ENCODE data around the gene SEC31B. TPM values are rescaled to one million over a fixed set of nuclear protein-coding genes. Genes with fewer than 3 reads are reported as not detected.

Gene SEC31B
- total RNA-seq: 54.2 and 57.0 TPM in 2 replicates

GRCh38 chr10:100519311-100520051, at the start of gene SEC31B:
Gene SEC31B, minus strand, starts transcription at chr10:100519861. Its CDS starts 2,909 bp downstream, at chr10:100516952.
- intact Hi-C loops (cut with micrococcal nuclease): loop anchor here (2.0 kb wide), 1 partner anchor 37 kb away; no protein-coding TSS in a partner anchor
- no peak for DNase-seq
- no peaks in the 10 kb centered on the region for H3K27me3 Mint-ChIP-seq
- H3K27ac Mint-ChIP-seq: peak within 1 kb of the TSS; percentile 34
- H3K4me3 Mint-ChIP-seq: no peak within 1 kb of the TSS
- H3K9me3 Mint-ChIP-seq: no peaks in the 10 kb centered on the region
- H3K4me1 Mint-ChIP-seq: peaks cover 36% of the 10 kb centered on the region
- peaks cover 46% of the 10 kb centered on the region for H3K36me3 Mint-ChIP-seq (ENCODE audit: low read depth)

DNA sequence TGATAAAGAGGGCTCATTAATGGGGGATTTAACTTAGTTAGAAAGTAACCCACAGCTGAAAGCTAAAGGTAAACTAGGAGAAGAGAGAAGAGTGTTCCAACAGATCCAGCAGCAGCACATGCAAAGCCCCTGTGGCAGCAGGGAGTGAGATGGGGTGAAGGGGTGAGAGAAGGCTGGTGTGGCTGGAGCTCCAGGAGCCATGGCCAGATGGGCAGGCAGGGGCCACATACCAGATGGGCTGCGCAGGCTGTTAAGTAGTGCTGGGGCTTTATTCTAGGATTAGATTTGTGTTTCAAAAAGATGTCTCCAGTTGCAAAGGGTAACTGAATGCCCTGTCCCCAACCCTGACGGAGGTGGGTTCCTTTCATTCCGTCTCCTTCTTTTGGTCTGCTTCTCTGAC, 49.3 kb upstream of the SEC31B start:
- DNase-seq: no peak
- H3K27me3 Mint-ChIP-seq: peaks cover 19% of the 10 kb centered on the region
- no peaks in the 10 kb centered on the region for H3K36me3 Mint-ChIP-seq (ENCODE audit: low read depth)
- no peak overlapping the region for H3K4me3 Mint-ChIP-seq
- no peaks in the 10 kb centered on the region for H3K4me1 Mint-ChIP-seq
- intact Hi-C loops (cut with micrococcal nuclease): loop anchor here (10.0 kb wide), 1 partner anchor 86 kb away; no protein-coding TSS in a partner anchor
- H3K9me3 Mint-ChIP-seq: no peaks in the 10 kb centered on the region
- H3K27ac Mint-ChIP-seq: no peak overlapping the region

DNA sequence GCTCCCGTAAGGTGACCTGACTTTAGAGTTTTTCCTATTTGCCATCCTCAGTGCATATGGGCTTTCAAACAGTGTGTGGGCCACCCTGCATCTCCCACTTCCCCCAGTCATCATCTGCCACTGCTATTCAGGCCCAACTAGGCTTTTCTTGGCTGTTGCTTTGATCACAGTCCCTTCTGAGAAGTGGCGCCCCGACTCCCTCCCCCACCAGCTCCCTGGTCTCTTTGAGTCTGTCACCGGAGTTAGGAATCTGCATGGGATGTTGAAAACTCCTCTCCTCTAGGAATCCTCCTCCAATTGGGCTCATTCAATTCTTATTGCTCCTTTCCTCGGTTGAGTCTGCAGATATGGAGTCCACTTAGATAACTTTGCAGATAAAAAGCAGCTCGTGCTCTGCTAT, 48.2 kb upstream of the SEC31B start:
- Mint-ChIP-seq H3K27me3 (peaks cover 24% of the 10 kb centered on the region), H3K27ac (no peak overlapping the region), H3K36me3 (ENCODE audit: low read depth) (peaks cover 3% of the 10 kb centered on the region), H3K4me1 (no peaks in the 10 kb centered on the region), H3K9me3 (no peaks in the 10 kb centered on the region), H3K4me3 (no peak overlapping the region)
- no peak for DNase-seq
- intact Hi-C loops (cut with micrococcal nuclease): loop anchor here (10.0 kb wide), 1 partner anchor 87 kb away; no protein-coding TSS in a partner anchor

- intact Hi-C loops (cut with micrococcal nuclease): loop anchor here (10.0 kb wide), 1 partner anchor 88 kb away; no protein-coding TSS in a partner anchor
- Mint-ChIP-seq H3K4me3 (no peak overlapping the region), H3K27me3 (peaks cover 24% of the 10 kb centered on the region), H3K9me3 (no peaks in the 10 kb centered on the region), H3K4me1 (no peaks in the 10 kb centered on the region), H3K27ac (no peak overlapping the region), H3K36me3 (ENCODE audit: low read depth) (peaks cover 4% of the 10 kb centered on the region)
- DNase-seq: no peak
These were observed 47.6 kb upstream of the SEC31B start for GRCh38 chr10:100567249-100567648.

- H3K9me3 Mint-ChIP-seq: no peaks in the 10 kb centered on the region
- intact Hi-C loops (cut with micrococcal nuclease): loop anchor here (10.0 kb wide), 1 partner anchor 88 kb away; no protein-coding TSS in a partner anchor
- peaks cover 4% of the 10 kb centered on the region for H3K4me1 Mint-ChIP-seq
- no peak overlapping the region for H3K27ac Mint-ChIP-seq
- no peak for DNase-seq
- peaks cover 24% of the 10 kb centered on the region for H3K27me3 Mint-ChIP-seq
- H3K4me3 Mint-ChIP-seq: no peak overlapping the region
- H3K36me3 Mint-ChIP-seq (ENCODE audit: low read depth): peaks cover 4% of the 10 kb centered on the region
These were observed 46.9 kb upstream of the SEC31B start for GRCh38 chr10:100566561-100566960.

- no peaks in the 10 kb centered on the region for H3K9me3 Mint-ChIP-seq
- H3K36me3 Mint-ChIP-seq (ENCODE audit: low read depth): peaks cover 11% of the 10 kb centered on the region
- no peak for DNase-seq
- no peak overlapping the region for H3K27ac Mint-ChIP-seq
- H3K27me3 Mint-ChIP-seq: peaks cover 24% of the 10 kb centered on the region
- intact Hi-C loops (cut with micrococcal nuclease): loop anchor here (10.0 kb wide), 1 partner anchor 89 kb away; no protein-coding TSS in a partner anchor
- no peak overlapping the region for H3K4me3 Mint-ChIP-seq
- peaks cover 12% of the 10 kb centered on the region for H3K4me1 Mint-ChIP-seq
These were observed 45.7 kb upstream of the SEC31B start for GRCh38 chr10:100565206-100565985.

GRCh38 chr10:100562008-100562672, 42.5 kb upstream of the SEC31B start:
- Mint-ChIP-seq H3K4me3 (peak overlapping the region; percentile 36), H3K27ac (peak overlapping the region; percentile 3)
- intact Hi-C loops (cut with micrococcal nuclease): loop anchor here (1.0 to 10.0 kb wide), 3 partner anchors 93 to 315 kb away; no protein-coding TSS in a partner anchor

DNA sequence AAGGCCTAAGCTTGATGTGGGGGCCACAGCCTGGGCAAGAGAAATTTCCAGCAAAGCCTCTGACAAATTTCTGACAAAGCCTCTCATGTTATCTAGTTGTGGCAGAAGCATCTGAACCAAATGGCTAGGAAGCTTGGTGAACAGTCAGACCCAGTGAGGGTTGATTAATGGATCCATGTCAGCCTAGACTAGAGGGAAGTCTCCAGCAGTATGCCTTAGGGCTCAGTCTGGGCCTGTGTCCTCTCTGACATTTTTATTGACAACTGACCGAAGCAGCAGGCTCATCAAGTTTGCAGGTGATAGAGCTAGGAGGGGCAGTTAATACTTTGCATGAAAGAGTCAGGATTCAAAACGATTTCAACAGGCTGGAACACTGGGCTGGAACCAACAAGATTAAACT, 41.3 kb upstream of the SEC31B start:
- intact Hi-C loops (cut with micrococcal nuclease): loop anchor here (5.0 to 10.0 kb wide), 2 partner anchors 94 to 316 kb away; no protein-coding TSS in a partner anchor
- peaks cover 23% of the 10 kb centered on the region for H3K36me3 Mint-ChIP-seq (ENCODE audit: low read depth)
- no peak overlapping the region for H3K4me3 Mint-ChIP-seq
- no peaks in the 10 kb centered on the region for H3K9me3 Mint-ChIP-seq
- H3K27me3 Mint-ChIP-seq: peaks cover 24% of the 10 kb centered on the region
- peaks cover 12% of the 10 kb centered on the region for H3K4me1 Mint-ChIP-seq
- H3K27ac Mint-ChIP-seq: no peak overlapping the region
- DNase-seq: no peak

More at GRCh38 chr10:100562008-100562672, 42.5 kb upstream of the SEC31B start:
- peak; percentile 95 for DNase-seq
- peaks cover 24% of the 10 kb centered on the region for H3K27me3 Mint-ChIP-seq
- peaks cover 18% of the 10 kb centered on the region for H3K36me3 Mint-ChIP-seq (ENCODE audit: low read depth)
- H3K4me1 Mint-ChIP-seq: peaks cover 12% of the 10 kb centered on the region
- H3K9me3 Mint-ChIP-seq: no peaks in the 10 kb centered on the region

GRCh38 chr10:100560248-100560647, 40.6 kb upstream of the SEC31B start:
- Mint-ChIP-seq H3K27me3 (peaks cover 21% of the 10 kb centered on the region), H3K27ac (no peak overlapping the region), H3K9me3 (no peaks in the 10 kb centered on the region), H3K36me3 (ENCODE audit: low read depth) (peaks cover 23% of the 10 kb centered on the region), H3K4me1 (peaks cover 12% of the 10 kb centered on the region), H3K4me3 (no peak overlapping the region)
- intact Hi-C loops (cut with micrococcal nuclease): loop anchor here (5.0 to 10.0 kb wide), 2 partner anchors 95 to 317 kb away; no protein-coding TSS in a partner anchor
- no peak for DNase-seq

DNA sequence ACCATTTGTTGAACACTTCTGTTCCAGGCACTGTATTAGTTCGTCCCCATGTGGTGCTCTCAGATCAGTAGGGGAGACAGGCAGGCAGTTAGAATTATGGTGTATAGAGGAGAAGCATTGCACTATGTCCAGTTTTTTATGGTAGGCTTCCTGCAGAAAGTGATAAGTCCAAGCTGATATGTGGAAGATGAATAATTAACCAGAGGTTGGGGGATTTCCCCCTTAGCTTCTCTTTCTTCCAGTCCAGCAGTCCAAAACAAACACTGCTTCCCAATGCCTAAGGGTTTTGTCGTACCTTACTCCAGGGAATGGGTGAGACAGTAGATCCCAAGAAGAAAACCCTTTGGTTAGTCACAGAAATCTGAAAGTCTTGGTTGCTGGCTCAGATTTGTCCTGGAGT, 35.2 kb upstream of the SEC31B start:
- Mint-ChIP-seq H3K36me3 (ENCODE audit: low read depth) (peaks cover 22% of the 10 kb centered on the region), H3K9me3 (no peaks in the 10 kb centered on the region), H3K27ac (no peak overlapping the region), H3K4me1 (peaks cover 6% of the 10 kb centered on the region), H3K27me3 (no peaks in the 10 kb centered on the region), H3K4me3 (no peak overlapping the region)
- no peak for DNase-seq
- intact Hi-C loops (cut with micrococcal nuclease): no loop called here

- DNase-seq: no peak
- no peak overlapping the region for H3K4me3 Mint-ChIP-seq
- peaks cover 28% of the 10 kb centered on the region for H3K36me3 Mint-ChIP-seq (ENCODE audit: low read depth)
- H3K9me3 Mint-ChIP-seq: no peaks in the 10 kb centered on the region
- H3K27ac Mint-ChIP-seq: no peak overlapping the region
- no peaks in the 10 kb centered on the region for H3K27me3 Mint-ChIP-seq
- peaks cover 6% of the 10 kb centered on the region for H3K4me1 Mint-ChIP-seq
- intact Hi-C loops (cut with micrococcal nuclease): no loop called here
These were observed 34.3 kb upstream of the SEC31B start for GRCh38 chr10:100553929-100554328.

DNA sequence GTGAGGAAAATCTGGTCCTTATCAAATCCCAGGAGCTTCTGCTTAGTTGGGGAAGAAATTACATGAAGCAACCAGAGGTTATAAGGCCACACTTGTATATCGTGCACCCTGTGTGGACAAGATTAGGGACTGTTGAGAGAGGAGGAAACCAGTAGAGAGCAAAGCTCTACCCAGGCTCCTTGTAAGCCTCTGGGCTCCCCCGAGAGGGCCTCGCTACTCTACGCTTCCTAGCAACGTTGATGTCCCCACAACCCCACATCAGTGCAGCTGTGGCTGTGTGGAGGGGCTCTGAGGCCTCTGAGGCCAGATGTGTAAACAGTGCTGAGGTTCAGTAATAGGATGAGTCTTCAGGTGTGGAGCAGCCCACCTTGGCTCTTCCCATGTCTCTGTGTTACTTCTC, 32.1 kb upstream of the SEC31B start:
- peaks cover 7% of the 10 kb centered on the region for H3K4me1 Mint-ChIP-seq
- DNase-seq: no peak
- intact Hi-C loops (cut with micrococcal nuclease): no loop called here
- H3K4me3 Mint-ChIP-seq: no peak overlapping the region
- no peaks in the 10 kb centered on the region for H3K27me3 Mint-ChIP-seq
- peaks cover 34% of the 10 kb centered on the region for H3K36me3 Mint-ChIP-seq (ENCODE audit: low read depth)
- no peak overlapping the region for H3K27ac Mint-ChIP-seq
- H3K9me3 Mint-ChIP-seq: no peaks in the 10 kb centered on the region

- Mint-ChIP-seq H3K27ac (peak overlapping the region; percentile 30), H3K4me3 (no peak overlapping the region), H3K27me3 (no peaks in the 10 kb centered on the region), H3K36me3 (ENCODE audit: low read depth) (peaks cover 36% of the 10 kb centered on the region), H3K9me3 (no peaks in the 10 kb centered on the region), H3K4me1 (peaks cover 7% of the 10 kb centered on the region)
- intact Hi-C loops (cut with micrococcal nuclease): no loop called here
- DNase-seq: no peak
These were observed 31.5 kb upstream of the SEC31B start for GRCh38 chr10:100551196-100551595.
